Fibroblast of villous mesenchyme (primary cell): ENCODE measurements around the gene CACHD1. TPM values are rescaled to one million over a fixed set of nuclear protein-coding genes. Genes with fewer than 3 reads are reported as not detected.

ENCODE experiments used
- DNase-seq: peaks from one replicate; pipeline ENCODE4 v3.0.0-alpha.2; 2010; ENCODE audit warnings: low read depth
- H3K4me3 ChIP-seq: 2 replicates; pipeline ENCODE4 v1.5.1; 2011; ENCODE audit warnings: low read depth, mild to moderate bottlenecking, low read length
- total RNA-seq: library from RNA; depleted of rRNA; stranded (reverse); fragments of >200 nt; gene quantifications from 2 replicates; pipeline ENCODE4 v1.2.3, GENCODE V29; 2012
- TF ChIP-seq, protein P1 (sequence below): IDR thresholded peaks from 2 replicates; pipeline ENCODE4 v1.5.1; 2012; ENCODE audit warnings: low read depth, mild to moderate bottlenecking, low read length; ENCODE audit not compliant: insufficient read depth

Gene CACHD1
- total RNA-seq, 1 donor = 11.2 TPM

DNA sequence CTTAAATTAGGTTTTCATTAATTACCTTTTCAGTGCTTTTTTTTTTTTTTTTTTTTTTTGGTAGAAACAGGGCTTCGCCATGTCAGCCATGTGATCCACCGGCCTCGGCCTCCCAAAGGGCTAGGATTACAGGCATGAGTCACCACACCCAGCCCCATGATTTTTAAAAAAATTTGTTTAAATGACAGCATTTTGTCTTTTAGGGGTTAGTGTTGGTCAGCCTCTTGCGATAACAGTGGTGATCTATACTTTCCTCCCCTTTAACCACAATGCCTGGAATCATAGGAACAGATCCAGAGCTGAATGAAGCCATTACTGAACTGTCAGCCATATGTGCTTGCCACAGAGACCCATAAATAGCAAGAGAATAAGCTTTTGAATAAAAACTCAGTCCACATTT, 73.9 kb downstream of the CACHD1 start:
- TF ChIP-seq, protein P1, sequence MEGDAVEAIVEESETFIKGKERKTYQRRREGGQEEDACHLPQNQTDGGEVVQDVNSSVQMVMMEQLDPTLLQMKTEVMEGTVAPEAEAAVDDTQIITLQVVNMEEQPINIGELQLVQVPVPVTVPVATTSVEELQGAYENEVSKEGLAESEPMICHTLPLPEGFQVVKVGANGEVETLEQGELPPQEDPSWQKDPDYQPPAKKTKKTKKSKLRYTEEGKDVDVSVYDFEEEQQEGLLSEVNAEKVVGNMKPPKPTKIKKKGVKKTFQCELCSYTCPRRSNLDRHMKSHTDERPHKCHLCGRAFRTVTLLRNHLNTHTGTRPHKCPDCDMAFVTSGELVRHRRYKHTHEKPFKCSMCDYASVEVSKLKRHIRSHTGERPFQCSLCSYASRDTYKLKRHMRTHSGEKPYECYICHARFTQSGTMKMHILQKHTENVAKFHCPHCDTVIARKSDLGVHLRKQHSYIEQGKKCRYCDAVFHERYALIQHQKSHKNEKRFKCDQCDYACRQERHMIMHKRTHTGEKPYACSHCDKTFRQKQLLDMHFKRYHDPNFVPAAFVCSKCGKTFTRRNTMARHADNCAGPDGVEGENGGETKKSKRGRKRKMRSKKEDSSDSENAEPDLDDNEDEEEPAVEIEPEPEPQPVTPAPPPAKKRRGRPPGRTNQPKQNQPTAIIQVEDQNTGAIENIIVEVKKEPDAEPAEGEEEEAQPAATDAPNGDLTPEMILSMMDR = no peak
- no peak overlapping the region for H3K4me3 ChIP-seq
- DNase-seq = no peak

DNA sequence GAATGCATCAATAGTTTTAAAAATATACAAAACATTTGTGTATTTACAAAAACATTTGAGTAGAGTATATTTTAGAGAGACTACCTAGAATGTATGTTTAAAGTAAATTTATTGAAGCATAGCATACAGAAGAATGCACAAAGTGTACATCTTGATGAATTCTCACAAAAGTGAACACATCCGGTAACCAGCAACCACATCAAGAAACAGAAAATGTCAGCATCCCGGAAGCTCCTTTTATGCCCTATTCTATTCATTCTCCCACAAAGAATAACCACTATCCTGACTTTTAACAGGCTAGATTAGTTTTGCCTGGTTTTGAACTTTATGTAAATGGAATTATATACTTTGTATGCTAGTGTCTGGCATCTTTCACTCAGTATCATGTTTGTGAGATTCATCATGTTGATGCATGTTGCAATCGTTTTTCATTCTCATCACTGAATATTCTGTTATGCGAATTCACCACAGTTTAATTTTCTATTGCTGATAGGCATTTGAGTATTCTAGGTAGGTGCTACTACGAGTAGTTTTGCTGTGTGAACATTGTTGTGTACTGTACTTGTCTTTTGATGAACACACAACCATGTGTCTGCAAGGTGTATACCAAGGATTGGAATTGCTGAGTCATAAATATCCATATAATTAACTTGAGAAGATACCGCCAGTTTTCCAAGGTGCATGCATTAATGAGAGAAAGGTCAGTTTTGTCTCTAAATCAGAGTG, 75.4 kb downstream of the CACHD1 start:
- DNase-seq = no peak

DNA sequence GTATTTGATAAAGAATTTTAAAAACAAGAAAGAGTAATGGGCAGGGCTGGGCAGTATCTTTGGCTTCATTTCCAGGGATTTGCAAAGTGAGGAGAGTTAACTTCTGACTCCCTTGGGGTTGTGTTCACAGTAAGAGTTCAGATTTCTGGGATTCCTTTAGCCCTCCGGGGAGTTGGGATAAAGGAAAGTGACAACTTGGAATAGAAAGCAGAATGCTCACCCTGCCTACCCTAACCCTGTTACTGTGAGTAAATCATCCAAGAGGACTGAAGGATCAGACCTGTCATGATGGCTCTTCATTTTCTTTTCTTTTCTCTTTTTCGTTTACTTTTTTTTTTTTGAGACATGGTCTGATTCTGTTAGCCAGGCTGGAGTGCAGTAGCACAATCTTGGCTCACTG, 76.1 kb downstream of the CACHD1 start:
- H3K4me3 ChIP-seq = no peak overlapping the region
- DNase-seq = no peak
- TF ChIP-seq, protein P1 = no peak

More for the DNA sequence above, 75.4 kb downstream of the CACHD1 start:
- no peak overlapping the region for H3K4me3 ChIP-seq
- TF ChIP-seq, protein P1 = no peak

DNA sequence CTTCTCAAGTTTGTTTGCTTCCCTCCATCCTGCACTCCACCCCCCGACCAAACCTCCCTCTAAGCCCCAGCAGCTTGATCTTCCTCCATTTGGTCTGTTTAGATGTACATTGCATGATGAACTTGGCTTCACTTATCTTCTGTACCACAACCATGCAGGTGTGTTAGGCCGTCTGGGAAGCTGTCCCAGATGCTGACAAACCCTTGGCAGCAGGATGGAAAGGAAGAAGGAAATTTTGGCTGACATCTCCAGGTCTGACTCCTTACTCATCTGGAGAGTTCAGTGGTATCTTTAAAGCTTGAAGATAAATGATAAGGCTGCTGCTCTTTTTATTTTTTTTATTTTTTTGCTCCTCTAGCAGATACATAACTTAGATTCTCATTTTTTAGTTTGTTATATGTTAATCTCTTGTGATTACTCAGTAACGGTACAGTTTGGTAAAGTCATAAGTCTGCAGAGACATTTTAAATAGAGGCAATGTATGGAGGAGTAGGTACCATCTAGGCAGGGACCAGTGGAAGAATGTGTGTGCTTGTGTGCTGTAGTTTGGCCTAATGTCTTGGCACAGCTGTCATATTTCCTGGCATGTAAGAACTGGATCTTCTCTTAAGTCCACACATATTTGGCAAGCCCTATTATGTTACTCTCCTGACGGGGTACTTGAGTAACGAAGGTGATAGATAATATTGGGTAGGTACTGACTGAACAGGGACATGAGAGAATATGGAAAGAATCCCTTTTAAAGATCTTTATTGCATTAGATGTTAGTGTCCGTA, 79.7 kb downstream of the CACHD1 start:
- TF ChIP-seq, protein P1 = no peak
- H3K4me3 ChIP-seq = no peak overlapping the region
- DNase-seq = no peak

DNA sequence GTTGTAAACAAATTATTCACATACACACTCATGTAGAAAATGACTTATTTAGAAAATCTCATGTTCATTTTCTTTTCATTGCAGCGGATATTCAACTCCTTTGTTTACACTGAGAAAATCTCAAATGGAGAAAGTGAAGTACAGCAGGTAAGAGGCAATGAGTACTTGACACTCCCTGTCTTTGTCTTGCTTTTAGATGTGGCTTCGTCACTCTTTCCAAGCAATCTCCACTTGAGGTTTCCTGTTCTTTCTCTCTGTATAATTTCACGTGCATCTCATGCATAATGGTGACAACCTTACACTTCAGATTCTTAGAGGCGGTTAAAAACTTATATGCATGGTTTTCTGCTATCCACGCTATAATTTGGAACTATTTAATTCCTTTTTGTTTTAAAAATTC, 80.6 kb downstream of the CACHD1 start:
- no peak for DNase-seq
- TF ChIP-seq, protein P1 = no peak
- no peak overlapping the region for H3K4me3 ChIP-seq

DNA sequence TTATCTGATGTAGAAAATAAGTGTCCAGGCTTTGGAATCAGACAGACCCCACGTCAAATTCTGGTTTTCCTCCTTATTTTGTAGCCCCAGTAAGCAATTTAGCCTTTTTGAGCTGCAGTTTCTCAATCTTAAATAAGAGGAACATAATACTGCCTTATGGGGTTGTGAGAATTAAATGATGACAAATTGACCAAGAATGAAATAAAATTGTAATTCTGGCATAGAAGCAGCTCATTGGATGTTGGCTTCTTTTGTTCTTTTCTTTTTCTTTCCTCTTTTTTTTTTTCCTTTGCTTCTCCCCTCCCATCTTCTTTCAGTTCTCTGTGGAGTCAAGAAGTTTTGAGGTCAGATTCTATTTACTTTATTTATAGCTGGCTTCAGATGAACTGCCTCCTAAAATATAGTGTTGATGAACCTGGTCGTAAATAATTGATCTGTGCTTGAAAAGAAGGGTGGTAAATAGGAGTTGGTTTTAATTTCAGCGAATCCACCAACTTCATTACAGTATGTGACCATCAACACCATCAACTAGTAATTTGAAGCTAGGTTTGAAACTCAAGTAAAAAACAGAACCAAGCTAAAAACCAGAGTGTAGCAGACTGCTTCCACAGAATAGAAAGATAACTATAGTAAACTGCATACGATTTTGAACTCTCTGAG, 81.1 kb downstream of the CACHD1 start:
- TF ChIP-seq, protein P1 = no peak
- H3K4me3 ChIP-seq = no peak overlapping the region
- no peak for DNase-seq
